DOHH2 (cell line): ENCODE data around the gene FBXW2.
"Not testable (repeated sequence)": the region's sequence is repeated elsewhere in the genome, so short reads cannot be mapped to it uniquely, and the experiment has no call there.

Experiments used
- H3F3A ChIP-seq: fragments of 200-600 bp; sonication (generic), shearing (Covaris generic); 2 replicates; pipeline ENCODE4 v1.6.0; 2016; ENCODE audit warnings: antibody characterized with exemption, mild to moderate bottlenecking; ENCODE audit not compliant: control insufficient read depth, insufficient read depth
- H3K27ac ChIP-seq: fragments of 200-600 bp; sonication (generic); 2 replicates; pipeline ENCODE4 v1.5.1; 2014; ENCODE audit warnings: low read depth, mild to moderate bottlenecking, low read length, moderate library complexity
- H3K27me3 ChIP-seq: fragments of 200-600 bp; sonication (generic); 2 replicates; pipeline ENCODE4 v1.6.1; 2014; ENCODE audit warnings: mild to moderate bottlenecking, low read length, mixed read lengths; ENCODE audit not compliant: control insufficient read depth
- H3K36me3 ChIP-seq: fragments of 200-600 bp; sonication (generic); 2 replicates; pipeline ENCODE4 v1.6.1; 2014; ENCODE audit warnings: mild to moderate bottlenecking, low read length, moderate library complexity, mixed read lengths; ENCODE audit not compliant: control insufficient read depth
- H3K4me1 ChIP-seq: fragments of 200-600 bp; sonication (generic); 2 replicates; pipeline ENCODE4 v1.6.1; 2014; ENCODE audit warnings: mild to moderate bottlenecking, low read length, mixed read lengths; ENCODE audit not compliant: control insufficient read depth
- H3K4me2 ChIP-seq: fragments of 200-600 bp; sonication (generic); 2 replicates; pipeline ENCODE4 v1.6.0; 2014; ENCODE audit warnings: mild to moderate bottlenecking, low read length, moderate library complexity
- H3K4me3 ChIP-seq: fragments of 200-600 bp; sonication (generic); 2 replicates; pipeline ENCODE4 v1.5.1; 2014; ENCODE audit warnings: mild to moderate bottlenecking, low read length, mixed read lengths
- H3K79me2 ChIP-seq: fragments of 200-600 bp; sonication (generic); 2 replicates; pipeline ENCODE4 v1.6.1; 2014; ENCODE audit warnings: mild to moderate bottlenecking, low read length, mixed read lengths; ENCODE audit not compliant: control insufficient read depth
- H3K9me2 ChIP-seq: fragments of 200-600 bp; sonication (generic); replicated peaks from 2 replicates; pipeline ENCODE4 v1.6.1; 2014; ENCODE audit warnings: mild to moderate bottlenecking, low read length, mixed read lengths; ENCODE audit not compliant: control insufficient read depth
- H3K9me3 ChIP-seq: fragments of 200-600 bp; sonication (generic); 2 replicates; pipeline ENCODE4 v1.6.1; 2014; ENCODE audit warnings: antibody characterized with exemption, low read length, mixed read lengths; ENCODE audit not compliant: control insufficient read depth, insufficient read depth
- H4K20me1 ChIP-seq: fragments of 200-600 bp; sonication (generic); 2 replicates; pipeline ENCODE4 v1.6.0; 2014; ENCODE audit warnings: low read depth, mild to moderate bottlenecking, antibody characterized with exemption, low read length, moderate library complexity; ENCODE audit not compliant: control insufficient read depth, insufficient read depth
- EZH2phosphoT487 ChIP-seq: fragments of 200-600 bp; sonication (generic); IDR thresholded peaks from 2 replicates; pipeline ENCODE4 v1.6.1; 2017; ENCODE audit warnings: borderline replicate concordance, mild to moderate bottlenecking, antibody characterized with exemption, low read length, moderate library complexity, mixed read lengths
- TF ChIP-seq, protein P1 (sequence below): fragments of 200-600 bp; sonication (generic); IDR thresholded peaks from one replicate; pipeline ENCODE4 v1.5.1; 2014; ENCODE audit warnings: antibody characterized with exemption, mild to moderate bottlenecking, low read depth, low read length; ENCODE audit not compliant: poor library complexity, severe bottlenecking

FBXW2 gene

DNA sequence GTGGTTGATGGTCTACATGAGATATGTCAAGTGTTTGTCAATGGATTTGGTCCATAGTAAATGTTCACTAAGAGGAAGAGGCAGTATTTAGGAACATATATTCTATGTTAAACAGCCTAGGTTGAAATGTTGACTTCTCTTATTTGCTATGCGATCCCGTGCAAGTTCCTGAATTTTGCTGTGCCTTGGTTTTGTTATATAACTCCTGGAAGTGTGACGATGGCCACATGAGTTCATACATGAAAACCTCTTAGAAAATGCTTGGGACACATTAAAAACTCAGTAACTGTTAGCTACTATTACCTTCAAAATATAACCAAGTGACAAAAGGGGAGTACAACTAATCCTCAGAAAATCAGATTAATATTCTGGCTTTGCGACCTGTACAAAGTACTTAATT, 21.9 kb upstream of the FBXW2 start:
- H3K4me2 ChIP-seq: no peak overlapping the region
- H3K36me3 ChIP-seq: peaks cover 35% of the 10 kb centered on the region
- no peak for TF ChIP-seq EZH2phosphoT487
- TF ChIP-seq, protein P1, sequence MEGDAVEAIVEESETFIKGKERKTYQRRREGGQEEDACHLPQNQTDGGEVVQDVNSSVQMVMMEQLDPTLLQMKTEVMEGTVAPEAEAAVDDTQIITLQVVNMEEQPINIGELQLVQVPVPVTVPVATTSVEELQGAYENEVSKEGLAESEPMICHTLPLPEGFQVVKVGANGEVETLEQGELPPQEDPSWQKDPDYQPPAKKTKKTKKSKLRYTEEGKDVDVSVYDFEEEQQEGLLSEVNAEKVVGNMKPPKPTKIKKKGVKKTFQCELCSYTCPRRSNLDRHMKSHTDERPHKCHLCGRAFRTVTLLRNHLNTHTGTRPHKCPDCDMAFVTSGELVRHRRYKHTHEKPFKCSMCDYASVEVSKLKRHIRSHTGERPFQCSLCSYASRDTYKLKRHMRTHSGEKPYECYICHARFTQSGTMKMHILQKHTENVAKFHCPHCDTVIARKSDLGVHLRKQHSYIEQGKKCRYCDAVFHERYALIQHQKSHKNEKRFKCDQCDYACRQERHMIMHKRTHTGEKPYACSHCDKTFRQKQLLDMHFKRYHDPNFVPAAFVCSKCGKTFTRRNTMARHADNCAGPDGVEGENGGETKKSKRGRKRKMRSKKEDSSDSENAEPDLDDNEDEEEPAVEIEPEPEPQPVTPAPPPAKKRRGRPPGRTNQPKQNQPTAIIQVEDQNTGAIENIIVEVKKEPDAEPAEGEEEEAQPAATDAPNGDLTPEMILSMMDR: no peak

DNA sequence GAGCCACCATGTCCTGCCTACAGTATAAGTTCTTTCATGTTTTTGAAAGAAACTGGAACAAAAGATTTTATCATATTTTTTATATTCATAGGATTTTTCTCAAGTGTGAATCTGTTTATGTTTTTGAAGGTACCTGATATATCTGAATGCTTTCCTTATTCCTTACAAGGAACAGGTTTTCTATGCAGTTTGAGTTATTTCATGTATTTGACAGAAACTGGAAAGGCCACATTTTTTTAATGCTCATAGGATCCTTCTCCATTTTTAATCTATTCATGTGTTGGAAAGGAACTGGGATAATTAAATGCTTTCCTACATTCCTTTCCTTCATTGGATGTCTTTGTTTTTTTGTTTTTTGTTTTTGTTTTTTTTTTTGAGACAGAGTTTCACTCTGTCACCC, 15.7 kb upstream of the FBXW2 start:
- Histone ChIP-seq H4K20me1 (no peaks in the 10 kb centered on the region), H3F3A (no peaks in the 10 kb centered on the region), H3K36me3 (0 out of 2 replicates have a peak, but pooled peaks cover 3% of the 10 kb centered on the region), H3K4me2 (no peak overlapping the region), H3K9me3 (peaks cover 16% of the 10 kb centered on the region), H3K4me1 (no peaks in the 10 kb centered on the region), H3K27ac (no peak overlapping the region), H3K27me3 (no peaks in the 10 kb centered on the region), H3K4me3 (no peak overlapping the region), H3K79me2 (no peaks in the 10 kb centered on the region), H3K9me2 (no peaks in the 10 kb centered on the region)
- TF ChIP-seq EZH2phosphoT487: no peak
- TF ChIP-seq, protein P1: no peak

More for the DNA sequence above, 21.9 kb upstream of the FBXW2 start:
- H3K27me3 ChIP-seq: no peaks in the 10 kb centered on the region
- H3K4me3 ChIP-seq: no peak overlapping the region
- no peaks in the 10 kb centered on the region for H4K20me1 ChIP-seq
- H3K9me3 ChIP-seq: no peaks in the 10 kb centered on the region
- peaks cover 8% of the 10 kb centered on the region; the same call in 1 of the 2 replicates for H3F3A ChIP-seq
- no peaks in the 10 kb centered on the region for H3K9me2 ChIP-seq
- H3K27ac ChIP-seq: no peak overlapping the region
- peaks cover 3% of the 10 kb centered on the region; the same call in 1 of the 2 replicates for H3K4me1 ChIP-seq
- no peaks in the 10 kb centered on the region for H3K79me2 ChIP-seq

DNA sequence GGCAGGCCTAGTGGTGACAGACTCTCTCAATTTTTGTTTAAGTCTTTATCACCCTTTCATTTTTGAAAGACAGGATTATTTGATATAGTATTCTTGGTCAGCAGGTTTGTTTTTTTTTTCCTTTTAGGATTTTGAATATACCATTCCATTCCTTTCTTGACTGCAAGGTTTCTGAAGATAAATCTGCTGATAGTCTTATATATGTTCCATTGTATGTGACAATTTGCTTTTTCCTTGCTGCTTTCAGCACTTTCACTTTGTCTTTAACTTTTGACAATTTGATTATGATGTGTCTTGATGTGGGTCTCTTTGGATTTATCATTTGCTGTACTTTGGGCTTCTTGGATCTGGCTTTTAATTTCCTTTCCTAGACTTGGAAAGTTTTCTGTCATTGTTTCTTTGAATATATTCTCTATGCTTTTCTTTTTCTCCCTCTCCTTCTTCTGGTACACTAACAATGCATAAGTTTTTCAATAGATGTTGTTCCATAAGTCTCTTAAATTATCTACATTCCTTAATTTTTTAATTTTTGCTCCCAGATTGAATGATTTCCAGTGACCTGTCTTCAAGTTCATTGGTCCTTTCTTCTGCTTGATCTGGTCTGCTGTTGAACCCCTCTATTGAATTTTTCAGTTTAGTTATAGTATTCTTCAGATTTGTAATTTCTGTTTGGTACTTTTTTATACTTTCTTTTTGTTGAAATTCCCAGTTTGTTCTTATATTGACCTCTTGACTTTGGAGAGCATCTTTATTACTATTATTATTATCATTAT, 14.6 kb upstream of the FBXW2 start:
- Histone ChIP-seq H3K27me3 (no peaks in the 10 kb centered on the region), H3K27ac (no peak overlapping the region), H3K36me3 (0 out of 2 replicates have a peak, but pooled peaks cover 3% of the 10 kb centered on the region), H3F3A (no peaks in the 10 kb centered on the region), H3K4me2 (no peak overlapping the region), H3K4me1 (no peaks in the 10 kb centered on the region), H4K20me1 (no peaks in the 10 kb centered on the region), H3K4me3 (no peak overlapping the region), H3K79me2 (no peaks in the 10 kb centered on the region), H3K9me2 (no peaks in the 10 kb centered on the region), H3K9me3 (peaks cover 16% of the 10 kb centered on the region)
- TF ChIP-seq, protein P1: no peak
- no peak for TF ChIP-seq EZH2phosphoT487

DNA sequence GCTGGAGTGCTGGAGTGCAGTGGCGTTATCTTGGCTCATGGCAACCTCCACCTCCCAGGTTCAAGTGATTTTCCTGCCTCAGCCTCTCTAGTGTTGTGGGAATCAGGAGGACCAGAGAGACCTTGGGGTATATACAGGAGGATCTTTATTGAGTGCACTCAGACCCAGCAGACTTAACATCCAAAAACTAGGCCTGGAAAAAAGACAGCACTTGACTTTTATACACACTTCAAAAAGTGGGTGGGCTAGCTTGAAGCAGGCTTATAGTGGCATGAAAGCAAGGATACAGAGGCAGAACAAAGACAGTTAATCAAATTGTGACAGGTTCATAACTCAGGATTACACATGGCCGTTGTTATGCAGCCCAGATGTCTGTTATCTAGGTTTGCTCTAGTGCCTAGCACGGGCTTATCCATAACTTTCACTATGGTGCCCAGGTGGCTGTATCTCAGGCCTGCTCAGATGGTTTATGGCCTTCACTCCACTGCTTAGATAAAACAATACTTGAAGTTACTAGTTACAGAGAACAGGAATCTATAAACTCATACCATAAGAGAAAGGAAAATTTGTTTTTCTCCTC, 11.7 kb upstream of the FBXW2 start:
- not testable (repeated sequence) for H3K27me3 ChIP-seq, H4K20me1 ChIP-seq, H3K27ac ChIP-seq, H3K4me1 ChIP-seq, H3F3A ChIP-seq, H3K36me3 ChIP-seq, H3K4me3 ChIP-seq, H3K4me2 ChIP-seq, H3K9me2 ChIP-seq, H3K79me2 ChIP-seq
- peaks cover 16% of the 10 kb centered on the region for H3K9me3 ChIP-seq
